ENCODE data around the gene CH25H.

GRCh38 chr10:89197473-89197872 lies 9.6 kb downstream of the CH25H start:
- TF ChIP-seq CTCF (IDR thresholded peaks at IDR 0.05) = no peak
- no peak for TF ChIP-seq POLR2AphosphoS5 (IDR thresholded peaks at IDR 0.05)
